ENCODE measurements around the gene IL2RA. TPM values are rescaled to one million over a fixed set of nuclear protein-coding genes. Genes with fewer than 3 reads are reported as not detected.

Gene IL2RA
- total and polyA plus RNA-seq, 9 of the 15 experiments (the other 6 are each of a cell fraction or from before 2014, with no cell fraction given): 0.95 TPM; not detected in 8

GRCh38 chr10:6088721-6089333, 26.7 kb upstream of the IL2RA start, which contains the start of gene RBM17 (continued):
- TF ChIP-seq JUN (IDR thresholded peaks at IDR 0.05; ENCODE audit: borderline replicate concordance, low read depth, low read length) (peak; percentile 43), JUN (CRISPR knock-in tag; IDR thresholded peaks at IDR 0.05; ENCODE audit: borderline replicate concordance) (no peak), SP2 (IDR thresholded peaks at IDR 0.05; ENCODE audit: extremely low read depth, low read depth, low read length, poor library complexity, severe bottlenecking) (peak; percentile 59), ZNF785 (CRISPR knock-in tag; IDR thresholded peaks at IDR 0.05) (no peak), XRCC3 (IDR thresholded peaks at IDR 0.05) (no peak), ZBTB11 (CRISPR knock-in tag; IDR thresholded peaks at IDR 0.05) (peak in 1 of 3 experiments; percentile 58; a peak in 2 of 6 replicates), KDM5B (IDR thresholded peaks at IDR 0.05; ENCODE audit: insufficient replicate concordance, low read depth, low read length) (peak; percentile 59), RUNX1 (IDR thresholded peaks at IDR 0.05; ENCODE audit: low read depth) (no peak), ETS2 (tag; IDR thresholded peaks at IDR 0.05; ENCODE audit: borderline replicate concordance, poor library complexity, severe bottlenecking) (no peak)
- TF ChIP-seq, protein P1, sequence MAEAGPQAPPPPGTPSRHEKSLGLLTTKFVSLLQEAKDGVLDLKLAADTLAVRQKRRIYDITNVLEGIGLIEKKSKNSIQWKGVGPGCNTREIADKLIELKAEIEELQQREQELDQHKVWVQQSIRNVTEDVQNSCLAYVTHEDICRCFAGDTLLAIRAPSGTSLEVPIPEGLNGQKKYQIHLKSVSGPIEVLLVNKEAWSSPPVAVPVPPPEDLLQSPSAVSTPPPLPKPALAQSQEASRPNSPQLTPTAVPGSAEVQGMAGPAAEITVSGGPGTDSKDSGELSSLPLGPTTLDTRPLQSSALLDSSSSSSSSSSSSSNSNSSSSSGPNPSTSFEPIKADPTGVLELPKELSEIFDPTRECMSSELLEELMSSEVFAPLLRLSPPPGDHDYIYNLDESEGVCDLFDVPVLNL (CRISPR knock-in tag; IDR thresholded peaks at IDR 0.05; ENCODE audit: low read depth): peak; percentile 78; the same call in 1 of the 2 replicates
- TF ChIP-seq, protein P2, sequence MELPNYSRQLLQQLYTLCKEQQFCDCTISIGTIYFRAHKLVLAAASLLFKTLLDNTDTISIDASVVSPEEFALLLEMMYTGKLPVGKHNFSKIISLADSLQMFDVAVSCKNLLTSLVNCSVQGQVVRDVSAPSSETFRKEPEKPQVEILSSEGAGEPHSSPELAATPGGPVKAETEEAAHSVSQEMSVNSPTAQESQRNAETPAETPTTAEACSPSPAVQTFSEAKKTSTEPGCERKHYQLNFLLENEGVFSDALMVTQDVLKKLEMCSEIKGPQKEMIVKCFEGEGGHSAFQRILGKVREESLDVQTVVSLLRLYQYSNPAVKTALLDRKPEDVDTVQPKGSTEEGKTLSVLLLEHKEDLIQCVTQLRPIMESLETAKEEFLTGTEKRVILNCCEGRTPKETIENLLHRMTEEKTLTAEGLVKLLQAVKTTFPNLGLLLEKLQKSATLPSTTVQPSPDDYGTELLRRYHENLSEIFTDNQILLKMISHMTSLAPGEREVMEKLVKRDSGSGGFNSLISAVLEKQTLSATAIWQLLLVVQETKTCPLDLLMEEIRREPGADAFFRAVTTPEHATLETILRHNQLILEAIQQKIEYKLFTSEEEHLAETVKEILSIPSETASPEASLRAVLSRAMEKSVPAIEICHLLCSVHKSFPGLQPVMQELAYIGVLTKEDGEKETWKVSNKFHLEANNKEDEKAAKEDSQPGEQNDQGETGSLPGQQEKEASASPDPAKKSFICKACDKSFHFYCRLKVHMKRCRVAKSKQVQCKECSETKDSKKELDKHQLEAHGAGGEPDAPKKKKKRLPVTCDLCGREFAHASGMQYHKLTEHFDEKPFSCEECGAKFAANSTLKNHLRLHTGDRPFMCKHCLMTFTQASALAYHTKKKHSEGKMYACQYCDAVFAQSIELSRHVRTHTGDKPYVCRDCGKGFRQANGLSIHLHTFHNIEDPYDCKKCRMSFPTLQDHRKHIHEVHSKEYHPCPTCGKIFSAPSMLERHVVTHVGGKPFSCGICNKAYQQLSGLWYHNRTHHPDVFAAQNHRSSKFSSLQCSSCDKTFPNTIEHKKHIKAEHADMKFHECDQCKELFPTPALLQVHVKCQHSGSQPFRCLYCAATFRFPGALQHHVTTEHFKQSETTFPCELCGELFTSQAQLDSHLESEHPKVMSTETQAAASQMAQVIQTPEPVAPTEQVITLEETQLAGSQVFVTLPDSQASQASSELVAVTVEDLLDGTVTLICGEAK (IDR thresholded peaks at IDR 0.05): no peak
- TF ChIP-seq, protein P2 (CRISPR knock-in tag; IDR thresholded peaks at IDR 0.05): no peak
